GM12878 (cell line): Measurements from ENCODE around the gene CMTM3. TPM values are rescaled to one million over a fixed set of nuclear protein-coding genes. Genes with fewer than 3 reads are reported as not detected.

Source experiments
- ATAC-seq: fragments of 200-7000 bp; cut with Tn5 transposase; 3 replicates; pipeline ENCODE4 v1.9.1; 2020; ENCODE audit warnings: mild to moderate bottlenecking, moderate library complexity
- BruUV-seq: library from RNA; stranded (reverse); fragments of 400-500 nt; replicated peaks from 2 replicates; lab custom pipeline; 2021; lab: Mats Ljungman, UMichigan
- CTCF ChIA-PET: fragments of 300-600 bp; sonication (Branson Sonifier 250); formaldehyde crosslinking; extraction: SDS; loops from one replicate; lab custom pipeline; 2021; ENCODE audit warnings: inconsistent platforms; lab: Yijun Ruan, JAX
- POLR2A ChIA-PET: fragments of 350-600 bp; formaldehyde crosslinking; extraction: SDS; loops from one replicate; lab custom pipeline; 2021; ENCODE audit warnings: inconsistent platforms; lab: Charles Lee
- RAD21 ChIA-PET: fragments of 300-600 bp; sonication (Branson Sonifier 250); formaldehyde crosslinking; loops from one replicate; lab custom pipeline; 2023; ENCODE audit warnings: antibody characterized with exemption; ENCODE audit not compliant: unreplicated experiment; lab: Charles Lee
- SMC1A ChIA-PET: fragments of 300-600 bp; sonication (Branson Sonifier 250); formaldehyde crosslinking; loops from one replicate; lab custom pipeline; 2023; ENCODE audit not compliant: unreplicated experiment, uncharacterized antibody; lab: Charles Lee
- DNase-seq: peaks from one replicate; pipeline ENCODE4 v3.0.0-alpha.2; 2011; ENCODE audit warnings: low read depth, low spot score
- FAIRE-seq: peaks from 3 replicates; lab custom pipeline; 2011; peaks lifted over from hg19 to GRCh38; lab: Jason Lieb, UNC
- H2AFZ ChIP-seq: 2 replicates; pipeline ENCODE4 v1.6.0; 2011; ENCODE audit warnings: low read depth, low read length, control low read depth; ENCODE audit not compliant: control insufficient read depth
- H3K27ac ChIP-seq: 2 replicates; pipeline ENCODE4 v1.5.1; 2011; ENCODE audit warnings: control low read depth; ENCODE audit not compliant: control insufficient read depth, insufficient read depth
- H3K27me3 ChIP-seq, 2 experiments: replicated peaks in 1 of 2; 2 replicates each; pipeline versions ENCODE4 v1.6.0 to v1.6.1; 2011; ENCODE audit warnings: low read length in 1 of 2; ENCODE audit not compliant: control insufficient read depth in 2 of 2, insufficient read depth in 2 of 2
- H3K36me3 ChIP-seq, 2 experiments: 2 replicates each; pipeline ENCODE4 v1.5.1; 2011; ENCODE audit warnings: low read length in 1 of 2; ENCODE audit not compliant: control insufficient read depth in 2 of 2, insufficient read depth in 2 of 2
- H3K4me1 ChIP-seq: 2 replicates; pipeline ENCODE4 v1.6.1; 2011; ENCODE audit warnings: mild to moderate bottlenecking, low read length, moderate library complexity, mixed read lengths; ENCODE audit not compliant: control insufficient read depth, insufficient read depth
- H3K4me2 ChIP-seq: 2 replicates; pipeline ENCODE4 v1.6.0; 2011; ENCODE audit warnings: control low read depth; ENCODE audit not compliant: control insufficient read depth, insufficient read depth
- H3K4me3 ChIP-seq: fragments of 200-600 bp; sonication (generic); 2 replicates; pipeline ENCODE4 v1.5.1; 2016
- H3K79me2 ChIP-seq: 2 replicates; pipeline ENCODE4 v1.6.0; 2011; ENCODE audit warnings: low read length; ENCODE audit not compliant: control insufficient read depth, insufficient read depth
- H3K9ac ChIP-seq: 2 replicates; pipeline ENCODE4 v1.8.0; 2011; ENCODE audit warnings: low read length, control low read depth, mixed read lengths; ENCODE audit not compliant: control insufficient read depth, insufficient read depth
- H3K9me3 ChIP-seq: replicated peaks from 3 replicates; pipeline ENCODE4 v1.5.1; 2011; ENCODE audit warnings: mild to moderate bottlenecking, low read length; ENCODE audit not compliant: control insufficient read depth, insufficient read depth
- H4K20me1 ChIP-seq: 2 replicates; pipeline ENCODE4 v1.6.0; 2011; ENCODE audit not compliant: control insufficient read depth, insufficient read depth
- BCL11A ChIP-seq: IDR thresholded peaks from 2 replicates; pipeline ENCODE4 v1.6.1; 2011; ENCODE audit warnings: low read depth, low read length
- BHLHE40 ChIP-seq, 2 experiments: fragments of 450-650 bp in 1 of 2; IDR thresholded peaks; 2 replicates each; pipeline ENCODE4 v1.6.1; 2011 to 2017; ENCODE audit warnings: low read depth in 2 of 2, borderline replicate concordance in 1 of 2, improper control_type of control experiment in 1 of 2, low read length in 1 of 2, mild to moderate bottlenecking in 1 of 2
- CREB1 ChIP-seq: IDR thresholded peaks from 2 replicates; pipeline ENCODE4 v1.6.1; 2012; ENCODE audit warnings: low read depth, mild to moderate bottlenecking, inconsistent platforms
- EZH2 ChIP-seq: IDR thresholded peaks from 2 replicates; pipeline ENCODE4 v1.6.1; 2012; ENCODE audit warnings: low read depth, mild to moderate bottlenecking, control low read depth, inconsistent platforms, low read length, borderline replicate concordance; ENCODE audit not compliant: control insufficient read depth
- FOS ChIP-seq: IDR thresholded peaks from 3 replicates; pipeline ENCODE4 v1.6.1; 2011; ENCODE audit warnings: borderline replicate concordance; ENCODE audit not compliant: insufficient read length; ENCODE audit errors: extremely low read depth
- FOXM1 ChIP-seq: IDR thresholded peaks from 2 replicates; pipeline ENCODE4 v1.6.1; 2012; ENCODE audit warnings: low read depth, mild to moderate bottlenecking, inconsistent platforms, low read length, moderate library complexity
- JUNB ChIP-seq: IDR thresholded peaks from 2 replicates; pipeline ENCODE4 v1.6.1; 2016; ENCODE audit warnings: antibody characterized with exemption, mild to moderate bottlenecking
- NBN ChIP-seq: fragments of 450-650 bp; IDR thresholded peaks from 2 replicates; pipeline ENCODE4 v1.6.1; 2016
- NFIC ChIP-seq: IDR thresholded peaks from 2 replicates; pipeline ENCODE4 v1.6.1; 2012; ENCODE audit warnings: low read depth, mild to moderate bottlenecking, inconsistent platforms, low read length, moderate library complexity
- POLR2AphosphoS2 ChIP-seq: IDR thresholded peaks from 2 replicates; pipeline ENCODE4 v1.6.1; 2011; ENCODE audit warnings: low read depth, mild to moderate bottlenecking, low read length, improper control_type of control experiment, moderate library complexity
- RELA ChIP-seq: fragments of 450-650 bp; IDR thresholded peaks from 2 replicates; pipeline ENCODE4 v1.8.0; 2014; ENCODE audit warnings: borderline replicate concordance; ENCODE audit not compliant: partially characterized antibody
- SREBF1 ChIP-seq: IDR thresholded peaks from 2 replicates; pipeline ENCODE4 v1.6.1; 2012; ENCODE audit warnings: mild to moderate bottlenecking, low read length
- STAT3 ChIP-seq: IDR thresholded peaks from 2 replicates; pipeline ENCODE4 v1.6.1; 2011; ENCODE audit warnings: low read depth, low read length, improper control_type of control experiment
- TCF12 ChIP-seq: IDR thresholded peaks from 2 replicates; pipeline ENCODE4 v1.6.1; 2011; ENCODE audit warnings: low read depth, mild to moderate bottlenecking, low read length
- WGBS: methylation state at CpG from one replicate; pipeline ENCODE4 v1.1.6; 2016; ENCODE audit warnings: low lambda C conversion rate; ENCODE audit not compliant: insufficient replicate concordance, insufficient coverage; ENCODE audit errors: missing lambda C conversion rate; 5-methylcytosine and 5-hydroxymethylcytosine counted together
- in situ Hi-C: fragments of 300-500 bp; cut with MboI; formaldehyde crosslinking; loops from 9 replicates; pipeline ENCODE4 v1.14.3; 2018; ENCODE audit warnings: mixed read lengths
- intact Hi-C: fragments of 100-400 bp; cut with micrococcal nuclease; formaldehyde crosslinking; loops from one replicate; pipeline ENCODE4 v1.14.2; 2022; ENCODE audit not compliant: unreplicated experiment
- polyA plus RNA-seq, 11 experiments: library from polyadenylated mRNA; depleted of rRNA in 4 of 11; unstranded in 6 of 11; stranded (reverse) in 5 of 11; fragments of >200 nt; fragmentation: Nextera tagmentation in 4 of 11; fragmentation: Illumina TruSeq in 1 of 11; extraction: Ambion mirVana in 4 of 11; extraction: Trizol in 1 of 11; gene quantifications; 1 replicate in 1 of 11; 2 replicates in 10 of 11; pipeline versions ENCODE4 v1.2.1 to v1.2.3, GENCODE V29; 2011 to 2016; ENCODE audit warnings: inconsistent platforms in 2 of 11, missing spikeins in 2 of 11, low read depth in 1 of 11
- total RNA-seq, 4 experiments: library from RNA; depleted of rRNA in 3 of 4; stranded (reverse); fragments of >200 nt in 3 of 4; fragmentation: Illumina TruSeq in 1 of 4; extraction: Trizol in 1 of 4; gene quantifications; 2 replicates each; pipeline versions ENCODE4 v1.2.1 to v1.2.3, GENCODE V29; 2013 to 2021
- TF ChIP-seq, protein P1 (sequence below): IDR thresholded peaks from 2 replicates; pipeline ENCODE4 v1.6.1; 2011; ENCODE audit warnings: mild to moderate bottlenecking, low read depth, low read length, moderate library complexity; ENCODE audit not compliant: insufficient replicate concordance
- TF ChIP-seq, protein P2 (sequence below), 3 experiments: IDR thresholded peaks in 2 of 3; conservative IDR thresholded peaks in 1 of 3; 2 replicates each; pipeline ENCODE4 v1.5.1; 2011; ENCODE audit warnings: low read depth in 3 of 3, low read length in 3 of 3, mild to moderate bottlenecking in 3 of 3, control low read depth in 2 of 3, moderate library complexity in 2 of 3, inconsistent platforms in 1 of 3, mixed read lengths in 1 of 3; ENCODE audit not compliant: control insufficient read depth in 2 of 3, insufficient read depth in 1 of 3; ENCODE audit errors: extremely low read depth in 1 of 3
- TF ChIP-seq, protein P3 (sequence below): fragments of 450-650 bp; formaldehyde crosslinking; IDR thresholded peaks from 2 replicates; pipeline ENCODE4 v1.4.0; 2020; ENCODE audit warnings: mild to moderate bottlenecking, moderate library complexity

Gene CMTM3
- total and polyA plus RNA-seq, 10 of the 15 experiments (the other 5 are each of a cell fraction or from before 2014, with no cell fraction given), result 5.4 to 47.4 (median 28.6) TPM

- Histone ChIP-seq H3K4me1 (peaks cover 25% of the 10 kb centered on the region), H3K79me2 (no peaks in the 10 kb centered on the region), H3K27ac (no peak overlapping the region), H3K9me3 (peaks cover 14% of the 10 kb centered on the region; the same call in 2 of the 3 replicates), H3K36me3 (no peaks in the 10 kb centered on the region), H3K9ac (no peak overlapping the region), H2AFZ (no peak overlapping the region), H3K4me2 (no peak overlapping the region), H3K27me3 (no peaks in the 10 kb centered on the region), H3K4me3 (no peak overlapping the region), H4K20me1 (no peaks in the 10 kb centered on the region)
- RAD21 ChIA-PET, result interaction anchor here (1.0 to 1.4 kb wide), 2 partner anchors 12 to 40 kb away, joined by 3 to 5 read pairs; no protein-coding TSS in a partner anchor
- no peak for TF ChIP-seq BCL11A
- TF ChIP-seq, protein P1, sequence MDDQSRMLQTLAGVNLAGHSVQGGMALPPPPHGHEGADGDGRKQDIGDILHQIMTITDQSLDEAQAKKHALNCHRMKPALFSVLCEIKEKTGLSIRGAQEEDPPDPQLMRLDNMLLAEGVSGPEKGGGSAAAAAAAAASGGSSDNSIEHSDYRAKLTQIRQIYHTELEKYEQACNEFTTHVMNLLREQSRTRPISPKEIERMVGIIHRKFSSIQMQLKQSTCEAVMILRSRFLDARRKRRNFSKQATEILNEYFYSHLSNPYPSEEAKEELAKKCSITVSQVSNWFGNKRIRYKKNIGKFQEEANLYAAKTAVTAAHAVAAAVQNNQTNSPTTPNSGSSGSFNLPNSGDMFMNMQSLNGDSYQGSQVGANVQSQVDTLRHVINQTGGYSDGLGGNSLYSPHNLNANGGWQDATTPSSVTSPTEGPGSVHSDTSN, result no peak
- TF ChIP-seq FOXM1, result no peak
- TF ChIP-seq FOS, result no peak
- TF ChIP-seq TCF12, result no peak
- no peak for TF ChIP-seq JUNB
- no peak for TF ChIP-seq CREB1
- TF ChIP-seq, protein P2, sequence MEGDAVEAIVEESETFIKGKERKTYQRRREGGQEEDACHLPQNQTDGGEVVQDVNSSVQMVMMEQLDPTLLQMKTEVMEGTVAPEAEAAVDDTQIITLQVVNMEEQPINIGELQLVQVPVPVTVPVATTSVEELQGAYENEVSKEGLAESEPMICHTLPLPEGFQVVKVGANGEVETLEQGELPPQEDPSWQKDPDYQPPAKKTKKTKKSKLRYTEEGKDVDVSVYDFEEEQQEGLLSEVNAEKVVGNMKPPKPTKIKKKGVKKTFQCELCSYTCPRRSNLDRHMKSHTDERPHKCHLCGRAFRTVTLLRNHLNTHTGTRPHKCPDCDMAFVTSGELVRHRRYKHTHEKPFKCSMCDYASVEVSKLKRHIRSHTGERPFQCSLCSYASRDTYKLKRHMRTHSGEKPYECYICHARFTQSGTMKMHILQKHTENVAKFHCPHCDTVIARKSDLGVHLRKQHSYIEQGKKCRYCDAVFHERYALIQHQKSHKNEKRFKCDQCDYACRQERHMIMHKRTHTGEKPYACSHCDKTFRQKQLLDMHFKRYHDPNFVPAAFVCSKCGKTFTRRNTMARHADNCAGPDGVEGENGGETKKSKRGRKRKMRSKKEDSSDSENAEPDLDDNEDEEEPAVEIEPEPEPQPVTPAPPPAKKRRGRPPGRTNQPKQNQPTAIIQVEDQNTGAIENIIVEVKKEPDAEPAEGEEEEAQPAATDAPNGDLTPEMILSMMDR (IDR thresholded peaks at IDR 0.05 in 2 of 3, conservative IDR thresholded peaks at IDR 0.05 in 1 of 3; ENCODE audit: control insufficient read depth in 2 of 3, extremely low read depth in 1 of 3, insufficient read depth in 1 of 3, low read depth in 3 of 3, low read length in 3 of 3), result no peak
- no peak for TF ChIP-seq POLR2AphosphoS2
- TF ChIP-seq EZH2, result no peak
- TF ChIP-seq, protein P3, sequence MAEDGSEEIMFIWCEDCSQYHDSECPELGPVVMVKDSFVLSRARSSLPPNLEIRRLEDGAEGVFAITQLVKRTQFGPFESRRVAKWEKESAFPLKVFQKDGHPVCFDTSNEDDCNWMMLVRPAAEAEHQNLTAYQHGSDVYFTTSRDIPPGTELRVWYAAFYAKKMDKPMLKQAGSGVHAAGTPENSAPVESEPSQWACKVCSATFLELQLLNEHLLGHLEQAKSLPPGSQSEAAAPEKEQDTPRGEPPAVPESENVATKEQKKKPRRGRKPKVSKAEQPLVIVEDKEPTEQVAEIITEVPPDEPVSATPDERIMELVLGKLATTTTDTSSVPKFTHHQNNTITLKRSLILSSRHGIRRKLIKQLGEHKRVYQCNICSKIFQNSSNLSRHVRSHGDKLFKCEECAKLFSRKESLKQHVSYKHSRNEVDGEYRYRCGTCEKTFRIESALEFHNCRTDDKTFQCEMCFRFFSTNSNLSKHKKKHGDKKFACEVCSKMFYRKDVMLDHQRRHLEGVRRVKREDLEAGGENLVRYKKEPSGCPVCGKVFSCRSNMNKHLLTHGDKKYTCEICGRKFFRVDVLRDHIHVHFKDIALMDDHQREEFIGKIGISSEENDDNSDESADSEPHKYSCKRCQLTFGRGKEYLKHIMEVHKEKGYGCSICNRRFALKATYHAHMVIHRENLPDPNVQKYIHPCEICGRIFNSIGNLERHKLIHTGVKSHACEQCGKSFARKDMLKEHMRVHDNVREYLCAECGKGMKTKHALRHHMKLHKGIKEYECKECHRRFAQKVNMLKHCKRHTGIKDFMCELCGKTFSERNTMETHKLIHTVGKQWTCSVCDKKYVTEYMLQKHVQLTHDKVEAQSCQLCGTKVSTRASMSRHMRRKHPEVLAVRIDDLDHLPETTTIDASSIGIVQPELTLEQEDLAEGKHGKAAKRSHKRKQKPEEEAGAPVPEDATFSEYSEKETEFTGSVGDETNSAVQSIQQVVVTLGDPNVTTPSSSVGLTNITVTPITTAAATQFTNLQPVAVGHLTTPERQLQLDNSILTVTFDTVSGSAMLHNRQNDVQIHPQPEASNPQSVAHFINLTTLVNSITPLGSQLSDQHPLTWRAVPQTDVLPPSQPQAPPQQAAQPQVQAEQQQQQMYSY (CRISPR knock-in tag), result no peak
- no peak for TF ChIP-seq STAT3
- TF ChIP-seq NFIC, result no peak
- TF ChIP-seq SREBF1, result no peak
- TF ChIP-seq NBN, result no peak
- TF ChIP-seq BHLHE40 (IDR thresholded peaks at IDR 0.05; ENCODE audit: borderline replicate concordance in 1 of 2, low read depth in 2 of 2, low read length in 1 of 2), result no peak
- no peak for TF ChIP-seq RELA
- no peak for ATAC-seq
- in situ Hi-C loops (no loop called here), intact Hi-C loops (no loop called here)
- WGBS, result 51% methylated on average over 5 of the region's 5 CpGs
- no peak for FAIRE-seq
- no peak for DNase-seq
- POLR2A ChIA-PET, result no interaction called here
- no TSS peak for BruUV-seq
- CTCF ChIA-PET, result interaction anchor here (0.7 to 3.7 kb wide), 3 partner anchors 12 to 116 kb away, joined by 3 to 24 read pairs (median 3); no protein-coding TSS in a partner anchor
- SMC1A ChIA-PET, result interaction anchor here (1.2 to 1.4 kb wide), 3 partner anchors 11 to 195 kb away, joined by 4 to 10 read pairs (median 5); no protein-coding TSS in a partner anchor
These were observed 3.0 kb upstream of the CMTM3 start for GRCh38 chr16:66601471-66601870.
